IMR-90 (cell line): Measurements from ENCODE around the gene MOG. TPM values are rescaled to one million over a fixed set of nuclear protein-coding genes. Genes with fewer than 3 reads are reported as not detected.

Experiments
- ATAC-seq: fragments of 200-7000 bp; cut with Tn5 transposase; 2 replicates; pipeline ENCODE4 v1.9.1; 2020; ENCODE audit warnings: low read depth, mild to moderate bottlenecking, moderate library complexity
- BruUV-seq: library from RNA; stranded (reverse); fragments of 400-500 nt; replicated peaks from 2 replicates; lab custom pipeline; 2021; lab: Mats Ljungman, UMichigan
- CTCF ChIA-PET: fragments of 300-600 bp; formaldehyde crosslinking; extraction: SDS; loops from one replicate; lab custom pipeline; 2021; ENCODE audit warnings: antibody characterized with exemption; lab: Yijun Ruan, JAX
- POLR2A ChIA-PET: fragments of 300-600 bp; sonication (Branson Sonifier 250); formaldehyde crosslinking; loops from one replicate; lab custom pipeline; 2022; ENCODE audit warnings: antibody characterized with exemption; ENCODE audit not compliant: unreplicated experiment; lab: Charles Lee
- DNase-seq: peaks from one replicate; pipeline ENCODE4 v3.0.0; 2013
- H2AFZ ChIP-seq: replicated peaks from 2 replicates; pipeline ENCODE3; 2013; ENCODE audit warnings: low read length, mild to moderate bottlenecking; ENCODE audit not compliant: poor library complexity
- H2AK5ac ChIP-seq: 2 replicates; pipeline ENCODE4 v1.6.1; 2013; ENCODE audit warnings: low read depth, low read length, inconsistent platforms
- H2AK9ac ChIP-seq: replicated peaks from 2 replicates; pipeline ENCODE3; 2013; ENCODE audit warnings: mild to moderate bottlenecking, low read depth, low read length, moderate library complexity; ENCODE audit not compliant: poor library complexity
- H2BK120ac ChIP-seq: 2 replicates; pipeline ENCODE4 v1.6.1; 2013; ENCODE audit warnings: low read depth, low read length, inconsistent platforms
- H2BK15ac ChIP-seq: 3 replicates; pipeline ENCODE4 v1.6.1; 2013; ENCODE audit warnings: low read depth, low read length, inconsistent platforms
- H2BK20ac ChIP-seq: 2 replicates; pipeline ENCODE4 v1.6.1; 2013; ENCODE audit warnings: low read depth, mild to moderate bottlenecking, inconsistent platforms, low read length, moderate library complexity
- H2BK5ac ChIP-seq: 2 replicates; pipeline ENCODE4 v1.6.1; 2013; ENCODE audit warnings: mild to moderate bottlenecking, low read depth, low read length, inconsistent platforms; ENCODE audit not compliant: poor library complexity, severe bottlenecking
- H3K14ac ChIP-seq: replicated peaks from 2 replicates; pipeline ENCODE4 v1.6.1; 2013; ENCODE audit warnings: low read depth, low read length, inconsistent platforms
- H3K18ac ChIP-seq: 2 replicates; pipeline ENCODE4 v1.6.1; 2013; ENCODE audit warnings: low read depth, low read length, control low read depth
- H3K23ac ChIP-seq: 2 replicates; pipeline ENCODE4 v1.6.1; 2013; ENCODE audit warnings: low read depth, low read length, inconsistent platforms
- H3K27ac ChIP-seq: 2 replicates; pipeline ENCODE4 v1.5.1; 2013; ENCODE audit warnings: mild to moderate bottlenecking, control low read depth, low read length; ENCODE audit not compliant: insufficient read depth
- H3K27me3 ChIP-seq: 2 replicates; pipeline ENCODE4 v1.6.1; 2013; ENCODE audit warnings: low read length; ENCODE audit not compliant: control insufficient read depth, insufficient read depth
- H3K36me3 ChIP-seq: 2 replicates; pipeline ENCODE4 v1.6.1; 2013; ENCODE audit warnings: low read length, mixed read lengths; ENCODE audit not compliant: control insufficient read depth, insufficient read depth
- H3K4ac ChIP-seq: 2 replicates; pipeline ENCODE4 v1.6.1; 2013; ENCODE audit warnings: low read depth, low read length, inconsistent platforms
- H3K4me1 ChIP-seq: 2 replicates; pipeline ENCODE4 v1.6.1; 2013; ENCODE audit warnings: low read length, mixed read lengths; ENCODE audit not compliant: control insufficient read depth, insufficient read depth
- H3K4me2 ChIP-seq: 2 replicates; pipeline ENCODE4 v1.6.1; 2013; ENCODE audit warnings: low read depth, mild to moderate bottlenecking, control low read depth, low read length, moderate library complexity
- H3K4me3 ChIP-seq: 2 replicates; pipeline ENCODE4 v1.5.1; 2013; ENCODE audit warnings: low read depth, mild to moderate bottlenecking, control low read depth, low read length, moderate library complexity; ENCODE audit not compliant: insufficient read depth
- H3K56ac ChIP-seq: 2 replicates; pipeline ENCODE4 v1.6.1; 2013; ENCODE audit warnings: low read length, inconsistent platforms; ENCODE audit not compliant: insufficient read depth; ENCODE audit errors: extremely low read depth
- H3K79me1 ChIP-seq, 2 experiments: 2 replicates each; pipeline ENCODE4 v1.6.1; 2013; ENCODE audit warnings: low read length in 2 of 2, inconsistent platforms in 1 of 2, low read depth in 1 of 2
- H3K9ac ChIP-seq: 2 replicates; pipeline ENCODE4 v1.6.1; 2013; ENCODE audit warnings: low read depth, low read length, control low read depth
- H3K9me1 ChIP-seq: 2 replicates; pipeline ENCODE4 v1.6.1; 2013; ENCODE audit warnings: low read length, inconsistent platforms; ENCODE audit not compliant: insufficient read depth
- H3K9me3 ChIP-seq: 2 replicates; pipeline ENCODE4 v1.6.1; 2013; ENCODE audit warnings: low read length; ENCODE audit not compliant: control insufficient read depth, insufficient read depth
- H4K20me1 ChIP-seq: 2 replicates; pipeline ENCODE4 v1.6.1; 2013; ENCODE audit warnings: low read length, inconsistent platforms; ENCODE audit not compliant: insufficient read depth
- H4K5ac ChIP-seq: 2 replicates; pipeline ENCODE4 v1.6.1; 2013; ENCODE audit warnings: mild to moderate bottlenecking, low read depth, low read length, control low read depth
- H4K8ac ChIP-seq, 2 experiments: 2 replicates each; pipeline ENCODE4 v1.6.1; 2013; ENCODE audit warnings: low read depth in 2 of 2, low read length in 2 of 2, control low read depth in 1 of 2, inconsistent platforms in 1 of 2
- H4K91ac ChIP-seq: 2 replicates; pipeline ENCODE4 v1.6.1; 2013; ENCODE audit warnings: low read depth, low read length, inconsistent platforms; ENCODE audit not compliant: insufficient read depth
- BHLHE40 ChIP-seq: fragments of 150-350 bp; IDR thresholded peaks from 2 replicates; pipeline ENCODE4 v1.6.1; 2016; ENCODE audit warnings: mild to moderate bottlenecking, low read depth, low read length
- CEBPB ChIP-seq: IDR thresholded peaks from 2 replicates; pipeline ENCODE4 v1.6.1; 2012; ENCODE audit warnings: low read depth, low read length, improper control_type of control experiment
- CHD1 ChIP-seq: IDR thresholded peaks from 2 replicates; pipeline ENCODE4 v1.6.1; 2012; ENCODE audit warnings: low read depth, low read length, improper control_type of control experiment
- CTCF ChIP-seq: conservative IDR thresholded peaks from 2 replicates; pipeline ENCODE4 v1.5.1; 2012; ENCODE audit warnings: mild to moderate bottlenecking, low read depth, low read length, improper control_type of control experiment
- FOS ChIP-seq: fragments of 150-350 bp; IDR thresholded peaks from 2 replicates; pipeline ENCODE4 v1.6.1; 2016; ENCODE audit warnings: low read depth, low read length
- MAFK ChIP-seq: IDR thresholded peaks from 2 replicates; pipeline ENCODE4 v1.6.1; 2012; ENCODE audit warnings: low read depth, low read length, improper control_type of control experiment
- MAZ ChIP-seq: IDR thresholded peaks from 2 replicates; pipeline ENCODE4 v1.6.1; 2012; ENCODE audit warnings: low read depth, mild to moderate bottlenecking, low read length, improper control_type of control experiment, moderate library complexity, borderline replicate concordance
- MXI1 ChIP-seq: IDR thresholded peaks from 2 replicates; pipeline ENCODE4 v1.6.1; 2012; ENCODE audit warnings: low read depth, mild to moderate bottlenecking, low read length, moderate library complexity, borderline replicate concordance
- NFE2L2 ChIP-seq: fragments of 150-350 bp; IDR thresholded peaks from 2 replicates; pipeline ENCODE4 v1.6.1; 2016; ENCODE audit warnings: low read depth, mild to moderate bottlenecking, low read length
- POLR2A ChIP-seq: IDR thresholded peaks from 2 replicates; pipeline ENCODE4 v1.6.1; 2012; ENCODE audit warnings: mild to moderate bottlenecking, low read depth, low read length
- RAD21 ChIP-seq: IDR thresholded peaks from 2 replicates; pipeline ENCODE4 v1.6.1; 2012; ENCODE audit warnings: low read length, improper control_type of control experiment
- RCOR1 ChIP-seq: IDR thresholded peaks from 2 replicates; pipeline ENCODE4 v1.6.1; 2012; ENCODE audit warnings: mild to moderate bottlenecking, low read length, improper control_type of control experiment; ENCODE audit not compliant: insufficient replicate concordance
- RFX5 ChIP-seq: IDR thresholded peaks from 2 replicates; pipeline ENCODE4 v1.8.0; 2012; ENCODE audit warnings: low read depth, mild to moderate bottlenecking, low read length, moderate library complexity
- SMC3 ChIP-seq: fragments of 150-350 bp; IDR thresholded peaks from 2 replicates; pipeline ENCODE4 v1.6.1; 2016; ENCODE audit warnings: low read depth, mild to moderate bottlenecking, antibody characterized with exemption, low read length, moderate library complexity
- USF2 ChIP-seq: fragments of 150-350 bp; IDR thresholded peaks from 2 replicates; pipeline ENCODE4 v1.6.1; 2017; ENCODE audit warnings: mild to moderate bottlenecking, antibody characterized with exemption, low read length, low read depth
- WGBS, 2 experiments: methylation state at CpG; one replicate each; pipeline versions ENCODE4 v1.1.5 to v1.1.7; 2013; ENCODE audit warnings: missing lambda C conversion rate in 2 of 2; ENCODE audit not compliant: insufficient read length in 1 of 2; ENCODE audit errors: extremely low coverage in 2 of 2; 5-methylcytosine and 5-hydroxymethylcytosine counted together
- dilution Hi-C: fragments of 300-500 bp; cut with HindIII; formaldehyde crosslinking; loops from one replicate; pipeline ENCODE4 v1.14.3; 2018; ENCODE audit warnings: low sequenced_read_pairs; ENCODE audit not compliant: unreplicated experiment
- in situ Hi-C: fragments of 300-500 bp; cut with MboI; formaldehyde crosslinking; loops from 3 replicates; pipeline ENCODE4 v1.14.3; 2019; ENCODE audit warnings: low sequenced_read_pairs, inconsistent platforms, mixed read lengths
- intact Hi-C: fragments of 100-400 bp; cut with micrococcal nuclease; formaldehyde crosslinking; loops from 2 replicates; pipeline ENCODE4 v1.10.0; 2022
- polyA plus RNA-seq, 3 experiments: library from polyadenylated mRNA; depleted of rRNA; stranded (reverse); fragments of >200 nt; gene quantifications; 2 replicates each; pipeline ENCODE4 v1.2.3, GENCODE V29; 2012; ENCODE audit warnings: low replicate concordance in 1 of 3
- total RNA-seq: library from RNA; depleted of rRNA; stranded (reverse); fragments of >200 nt; gene quantifications from 2 replicates; pipeline ENCODE4 v1.2.3, GENCODE V29; 2012
- TF ChIP-seq, protein P1 (sequence below): fragments of 150-350 bp; IDR thresholded peaks from 2 replicates; pipeline ENCODE4 v1.6.1; 2016; ENCODE audit warnings: low read depth, mild to moderate bottlenecking, low read length, moderate library complexity, borderline replicate concordance

MOG gene
- total and polyA plus RNA-seq, 2 of the 4 experiments (the other 2 are of a cell fraction) = not detected

- Histone ChIP-seq H3K4me2 (no peak overlapping the region), H3K4me3 (no peak overlapping the region), H3K9me3 (no peaks in the 10 kb centered on the region), H2BK20ac (no peak overlapping the region), H3K23ac (no peak overlapping the region), H4K20me1 (no peaks in the 10 kb centered on the region), H3K9ac (no peak overlapping the region), H3K56ac (no peak overlapping the region), H3K14ac (no peak overlapping the region), H3K36me3 (no peaks in the 10 kb centered on the region), H3K18ac (no peak overlapping the region), H2BK120ac (no peak overlapping the region), H3K27ac (no peak overlapping the region), H2AK9ac (no peak overlapping the region), H2AK5ac (no peak overlapping the region), H4K91ac (no peak overlapping the region), H2BK5ac (no peak overlapping the region), H3K4ac (no peak overlapping the region), H4K8ac (no peak overlapping the region), H2BK15ac (no peak overlapping the region), H3K27me3 (no peaks in the 10 kb centered on the region), H4K5ac (no peak overlapping the region), H3K4me1 (no peaks in the 10 kb centered on the region), H3K9me1 (no peaks in the 10 kb centered on the region), H3K79me1 (no peaks in the 10 kb centered on the region), H2AFZ (no peak overlapping the region)
- DNase-seq (no peak), ATAC-seq (no peak)
- ChIA-PET CTCF (interaction anchor here (1.3 kb wide), 1 partner anchor 21 kb away, joined by 4 read pairs; no protein-coding TSS in a partner anchor), POLR2A (no interaction called here)
- dilution Hi-C loops (no loop called here), intact Hi-C loops (no loop called here), in situ Hi-C loops (no loop called here)
- no CpG with 5 or more reads among the region's 5 CpGs for WGBS, 2 experiments
- no TSS peak for BruUV-seq
- no peak for TF ChIP-seq SMC3
- no peak for TF ChIP-seq RFX5
- TF ChIP-seq BHLHE40 = no peak
- no peak for TF ChIP-seq CEBPB
- TF ChIP-seq POLR2A = no peak
- TF ChIP-seq MAZ = no peak
- TF ChIP-seq FOS = no peak
- no peak for TF ChIP-seq NFE2L2
- TF ChIP-seq RAD21 = no peak
- TF ChIP-seq, protein P1, sequence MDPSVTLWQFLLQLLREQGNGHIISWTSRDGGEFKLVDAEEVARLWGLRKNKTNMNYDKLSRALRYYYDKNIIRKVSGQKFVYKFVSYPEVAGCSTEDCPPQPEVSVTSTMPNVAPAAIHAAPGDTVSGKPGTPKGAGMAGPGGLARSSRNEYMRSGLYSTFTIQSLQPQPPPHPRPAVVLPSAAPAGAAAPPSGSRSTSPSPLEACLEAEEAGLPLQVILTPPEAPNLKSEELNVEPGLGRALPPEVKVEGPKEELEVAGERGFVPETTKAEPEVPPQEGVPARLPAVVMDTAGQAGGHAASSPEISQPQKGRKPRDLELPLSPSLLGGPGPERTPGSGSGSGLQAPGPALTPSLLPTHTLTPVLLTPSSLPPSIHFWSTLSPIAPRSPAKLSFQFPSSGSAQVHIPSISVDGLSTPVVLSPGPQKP = no peak
- no peak for TF ChIP-seq USF2
- no peak for TF ChIP-seq MXI1
- no peak for TF ChIP-seq CTCF
- TF ChIP-seq MAFK = no peak
- TF ChIP-seq CHD1 = no peak
- TF ChIP-seq RCOR1 = no peak
These were observed 17.1 kb downstream of the MOG start for GRCh38 chr6:29674008-29674407.
